GM19397 (cell line): Measurements from ENCODE around the gene FNIP2.
"Not testable (repeated sequence)": the region's sequence is repeated elsewhere in the genome, so short reads cannot be mapped to it uniquely, and the experiment has no call there.

Source experiments
- ATAC-seq: cut with Tn5 transposase; IDR thresholded peaks from one replicate; pipeline ENCODE4 v1.9.1; 2021; ENCODE audit warnings: mild to moderate bottlenecking, moderate library complexity; ENCODE audit not compliant: unreplicated experiment

The FNIP2 gene

GRCh38 chr4:158945529-158946108 is 176.8 kb downstream of the FNIP2 start:
- ATAC-seq, result no peak

GRCh38 chr4:158946825-158947224 is 178.0 kb downstream of the FNIP2 start:
- no peak for ATAC-seq

GRCh38 chr4:158948071-158948470 is 179.2 kb downstream of the FNIP2 start:
- ATAC-seq, result no peak

GRCh38 chr4:158949099-158949498 is 180.3 kb downstream of the FNIP2 start:
- ATAC-seq, result no peak

GRCh38 chr4:158952221-158952774 is 183.5 kb downstream of the FNIP2 start:
- ATAC-seq, result not testable (repeated sequence)

- ATAC-seq, result not testable (repeated sequence)
These were observed 187.5 kb downstream of the FNIP2 start for GRCh38 chr4:158956345-158956744.

- not testable (repeated sequence) for ATAC-seq
These were observed 188.1 kb downstream of the FNIP2 start for GRCh38 chr4:158956918-158957317.
